ENCODE data around the gene FTH1.
A peak's percentile ranks its signal among the peaks of the same experiment; 100 is the strongest.
"Not testable (repeated sequence)": the region's sequence is repeated elsewhere in the genome, so short reads cannot be mapped to it uniquely, and the experiment has no call there.

FTH1 gene

DNA sequence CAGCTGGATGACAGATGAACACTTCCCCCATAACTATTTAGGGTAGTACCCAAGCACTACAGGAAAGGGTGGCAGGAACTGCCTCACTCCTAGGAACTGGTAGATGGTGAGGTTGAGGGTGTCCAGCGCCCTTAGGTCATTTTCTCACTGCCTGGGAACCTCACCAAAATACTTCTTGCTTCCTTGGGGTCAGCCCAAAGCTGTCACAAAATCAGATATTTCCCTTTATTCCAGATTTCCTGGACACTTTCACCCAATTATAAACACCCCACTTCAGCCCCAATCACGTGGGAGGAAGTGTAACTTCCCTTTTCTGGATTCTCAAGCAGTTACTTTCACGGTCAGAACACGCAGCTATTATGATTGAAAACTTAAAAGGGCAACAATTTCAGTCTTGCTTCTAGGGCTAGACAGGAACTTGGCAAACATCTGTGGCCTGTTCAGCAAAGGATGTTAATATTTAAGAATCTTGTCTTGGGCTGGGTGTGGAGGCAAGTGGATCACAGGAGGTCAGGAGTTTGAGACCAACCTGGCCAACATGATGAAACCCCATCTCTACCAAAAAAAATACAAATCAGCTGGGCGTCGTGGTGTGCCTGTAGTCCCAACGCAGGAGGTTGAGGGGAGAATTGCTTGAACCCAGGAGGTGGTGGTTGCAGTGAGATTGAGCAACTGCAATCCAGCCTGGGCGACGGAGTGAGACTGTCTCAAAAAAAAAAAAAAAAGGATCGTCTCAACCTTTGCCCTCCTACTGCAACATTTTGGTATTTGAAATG is 4.0 kb downstream of the FTH1 start:
- DNase-seq, result no peak

- DNase-seq, result no peak
Observed at GRCh38 chr11:61963016-61963281, 4.5 kb downstream of the FTH1 start.

- DNase-seq, result no peak
Observed at GRCh38 chr11:61962213-61963015, 5.0 kb downstream of the FTH1 start.

DNA sequence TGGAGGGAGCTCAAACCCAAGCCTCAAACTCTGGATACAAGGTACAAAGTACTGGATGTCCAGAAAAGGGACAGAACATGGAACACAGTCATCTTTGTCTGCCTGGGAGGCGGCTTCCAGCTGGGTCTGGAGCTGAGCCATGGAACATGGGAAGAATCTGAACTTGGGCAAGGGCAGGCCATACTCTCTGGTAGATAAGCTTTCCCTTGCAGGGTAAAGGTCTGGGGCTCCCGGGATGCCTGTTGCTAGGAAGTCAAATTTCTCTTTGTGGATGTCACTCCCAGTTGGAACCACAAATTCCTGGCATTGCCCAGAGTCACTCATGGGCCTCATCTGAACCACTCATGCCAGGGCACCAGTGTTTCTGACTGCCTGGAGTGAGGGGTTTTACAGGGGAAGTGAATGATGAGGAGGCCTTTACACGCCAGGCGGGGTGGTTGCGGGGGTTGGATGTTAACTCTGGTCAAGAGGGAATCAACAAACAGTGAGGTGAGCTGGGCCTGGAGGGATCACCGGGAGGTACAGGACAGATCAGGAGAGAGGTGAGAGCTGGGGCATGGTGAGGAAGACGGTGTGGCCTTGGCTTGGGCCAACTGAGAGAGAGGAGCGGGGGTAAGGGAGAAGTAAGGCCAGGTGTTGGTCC is 5.7 kb downstream of the FTH1 start:
- DNase-seq, result no peak

GRCh38 chr11:61960532-61960931 is 6.9 kb downstream of the FTH1 start:
- no peak for DNase-seq

DNA sequence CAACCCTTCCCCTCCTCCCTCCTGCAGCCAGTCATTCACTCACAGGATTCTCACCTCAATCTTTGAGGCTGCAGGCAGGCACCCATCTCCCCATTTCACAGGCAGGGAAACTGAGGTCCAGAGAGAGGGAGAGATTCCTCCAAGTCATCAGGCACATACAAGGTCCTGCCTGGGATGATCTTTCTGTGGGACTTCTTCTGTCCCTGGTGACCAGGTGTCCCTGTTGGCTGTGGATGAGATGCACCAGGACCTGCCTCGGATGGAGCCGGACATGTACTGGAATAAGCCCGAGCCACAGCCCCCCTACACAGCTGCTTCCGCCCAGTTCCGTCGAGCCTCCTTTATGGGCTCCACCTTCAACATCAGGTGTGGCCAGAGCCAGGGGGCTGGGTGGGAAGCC is 7.8 kb downstream of the FTH1 start:
- no peak for DNase-seq

DNA sequence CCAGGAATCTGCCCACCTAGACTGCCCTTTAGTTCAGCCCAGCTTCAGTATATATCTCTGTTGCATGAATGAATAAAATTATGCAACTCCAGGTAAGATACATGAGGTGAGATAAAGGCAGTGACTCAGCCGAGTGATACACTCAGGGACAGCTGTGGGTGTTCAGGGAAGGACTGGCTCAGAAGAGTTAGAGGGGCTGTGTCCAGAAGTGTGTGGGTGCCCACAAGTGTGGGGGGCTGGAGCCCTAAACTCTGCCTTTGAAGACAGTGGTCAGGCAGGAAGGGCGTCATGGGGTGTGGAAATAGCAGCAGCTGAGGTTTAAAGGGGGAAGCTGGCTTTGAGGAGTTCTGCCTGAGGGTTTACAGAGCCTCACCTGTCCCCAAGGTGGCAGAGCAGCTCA is 8.3 kb downstream of the FTH1 start:
- DNase-seq, result no peak

DNA sequence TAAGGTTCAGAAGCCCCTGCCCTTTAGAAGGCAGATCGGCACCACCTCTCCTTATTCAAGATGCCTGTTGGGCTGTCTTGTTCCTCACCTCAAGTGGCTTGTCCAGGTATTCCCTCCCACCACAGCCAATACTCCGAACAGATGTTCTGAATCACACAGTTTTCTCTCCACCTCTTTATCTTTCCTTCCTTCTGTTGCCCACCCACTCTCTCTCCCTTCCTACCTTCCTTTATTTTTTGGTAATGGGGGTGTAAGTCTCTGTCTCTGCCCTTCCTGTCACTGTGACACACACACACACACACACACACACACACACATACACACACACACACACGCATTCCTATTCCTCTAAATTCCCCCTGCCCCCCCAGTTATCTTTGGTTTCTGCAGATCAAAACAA is 8.8 kb downstream of the FTH1 start:
- no peak for DNase-seq

DNA sequence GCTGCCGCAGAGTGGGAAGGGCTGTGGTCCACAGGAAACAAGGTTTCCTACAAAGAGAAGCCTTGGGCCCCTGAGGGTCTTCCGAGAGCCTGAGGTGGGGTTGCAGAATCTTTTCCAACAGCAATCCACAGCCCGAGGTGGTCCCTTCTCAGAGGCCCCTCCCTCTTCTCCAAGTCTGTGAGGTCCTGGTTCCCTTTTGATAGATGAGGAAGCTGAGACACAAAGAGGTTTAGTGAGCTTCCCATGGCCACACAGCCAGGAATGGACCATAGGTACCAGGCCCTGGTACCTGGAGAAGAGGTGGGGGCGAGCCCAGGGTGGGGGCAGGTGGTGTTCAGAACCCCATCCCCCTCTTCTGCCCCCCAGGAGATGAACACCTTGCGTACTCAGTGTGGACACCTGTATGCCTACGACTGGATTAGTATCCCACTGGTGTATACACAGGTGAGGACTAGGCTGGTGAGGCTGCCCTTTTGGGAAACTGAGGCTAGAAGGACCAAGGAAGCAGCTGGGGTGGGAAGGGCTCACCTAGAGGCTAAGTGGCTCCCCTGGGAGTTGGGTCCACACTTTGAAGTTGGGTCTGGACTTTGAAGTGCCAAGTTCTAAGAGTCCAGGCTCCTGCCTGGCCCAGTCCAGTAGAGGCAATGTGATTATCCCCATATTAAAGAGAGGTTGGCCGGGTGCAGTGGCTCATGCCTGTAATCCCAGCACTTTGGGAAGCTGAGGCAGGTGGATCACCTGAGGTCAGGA is 10.2 kb downstream of the FTH1 start:
- no peak for DNase-seq

GRCh38 chr11:61956191-61957020 is 11.0 kb downstream of the FTH1 start:
- no peak for DNase-seq

GRCh38 chr11:61955422-61956135 is 11.9 kb downstream of the FTH1 start:
- DNase-seq, result no peak

DNA sequence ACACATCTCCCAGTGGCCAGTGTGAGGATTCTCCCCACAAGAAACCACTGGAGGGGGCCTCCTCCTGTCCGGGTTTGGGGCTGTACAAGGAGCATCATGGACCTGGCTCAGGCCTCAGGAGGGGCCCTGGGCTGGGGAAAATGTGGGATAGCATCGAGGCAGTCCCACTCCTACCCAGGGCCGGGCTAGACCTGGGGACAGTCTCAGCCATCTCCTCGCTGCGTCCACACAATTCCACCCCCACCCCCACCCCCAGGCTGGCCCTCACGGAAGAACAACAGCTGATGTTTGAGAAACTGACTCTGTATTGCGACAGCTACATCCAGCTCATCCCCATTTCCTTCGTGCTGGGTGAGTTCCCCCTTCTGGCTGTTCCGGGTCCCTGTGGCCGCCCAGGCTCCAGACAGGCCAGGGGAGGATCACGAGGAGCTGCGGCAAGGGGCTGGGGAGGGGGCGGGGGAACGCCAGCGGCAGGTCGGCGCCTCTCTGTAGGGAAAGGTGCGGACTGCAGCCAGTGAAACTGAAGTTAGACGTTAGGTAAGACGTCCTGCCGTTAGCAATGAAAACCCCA is 12.5 kb downstream of the FTH1 start:
- no peak for DNase-seq

DNA sequence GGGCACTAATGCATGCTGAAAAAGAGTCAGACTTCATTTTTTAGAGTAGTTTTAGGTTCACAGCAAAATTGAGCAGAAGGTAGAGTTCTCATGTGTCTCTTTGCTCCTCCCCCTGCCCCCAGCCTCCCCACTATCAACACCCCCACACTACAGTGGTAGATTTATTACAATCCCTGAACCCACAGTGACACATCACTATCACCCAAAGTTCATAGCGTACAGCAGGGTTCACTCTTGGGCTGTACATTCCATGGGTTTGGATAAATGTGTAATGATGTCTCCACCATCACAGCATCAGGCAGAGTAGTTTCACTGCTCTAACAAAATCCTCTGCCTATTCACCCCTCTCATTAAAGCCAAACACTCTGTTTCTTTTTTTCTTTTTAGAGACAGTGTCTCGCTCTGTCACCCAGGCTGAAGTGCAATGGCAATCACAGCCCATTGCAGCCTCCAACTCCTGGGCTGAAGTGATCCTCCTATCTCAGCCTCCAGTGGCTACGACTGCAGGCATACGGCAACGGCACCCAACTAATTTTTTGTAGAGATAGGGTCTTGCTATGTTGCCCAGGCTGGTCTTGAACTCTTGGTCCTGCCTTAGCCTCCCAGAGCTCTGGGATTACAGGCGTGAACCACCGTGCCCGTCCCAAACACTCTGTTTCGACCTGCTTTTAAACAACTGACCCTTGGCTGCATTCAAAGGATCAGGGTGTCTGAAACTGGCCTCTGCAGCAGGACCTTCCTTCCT is 13.2 kb downstream of the FTH1 start:
- DNase-seq, result no peak

- DNase-seq, result not testable (repeated sequence)
Observed at GRCh38 chr11:61953632-61954031, 13.8 kb downstream of the FTH1 start.

- no peak for DNase-seq
Observed at GRCh38 chr11:61952882-61953281, 14.6 kb downstream of the FTH1 start.

- no peak for DNase-seq
Observed at GRCh38 chr11:61951484-61952135, 15.8 kb downstream of the FTH1 start.

GRCh38 chr11:61950035-61950547 is 17.3 kb downstream of the FTH1 start, which contains the start of gene BEST1:
Gene BEST1, plus strand, starts transcription at chr11:61950351. Its CDS starts 1,456 bp downstream, at chr11:61951807.
- no peak for DNase-seq

GRCh38 chr11:61949169-61950034 is 18.0 kb downstream of the FTH1 start:
- DNase-seq, result peak; percentile 60 to 67

- DNase-seq, result no peak
Observed at GRCh38 chr11:61948505-61948904, 18.9 kb downstream of the FTH1 start.

Measured in SHP77 (cell line).